ENCODE measurements around the gene HID1.

The HID1 gene

GRCh38 chr17:75001915-75002843 is 29.6 kb upstream of the HID1 start:
- no peak overlapping the region for H3K4me3 ChIP-seq (ENCODE audit: severe bottlenecking)
- DNase-seq (ENCODE audit: low spot score) (no peak), ATAC-seq (ENCODE audit: low read depth) (no peak)
- H3K9me3 ChIP-seq (ENCODE audit: severe bottlenecking) = no peaks in the 10 kb centered on the region
- no peak overlapping the region for H3K27ac ChIP-seq (ENCODE audit: poor library complexity, severe bottlenecking)
- no peaks in the 10 kb centered on the region for H3K4me1 ChIP-seq (ENCODE audit: insufficient read depth, poor library complexity, severe bottlenecking)
- no peaks in the 10 kb centered on the region for H3K27me3 ChIP-seq (ENCODE audit: insufficient read depth, poor library complexity, severe bottlenecking)
- no peak for TF ChIP-seq CTCF (IDR thresholded peaks at IDR 0.05; ENCODE audit: poor library complexity, severe bottlenecking)
- peaks cover 32% of the 10 kb centered on the region for H3K36me3 ChIP-seq (ENCODE audit: low read depth)

DNA sequence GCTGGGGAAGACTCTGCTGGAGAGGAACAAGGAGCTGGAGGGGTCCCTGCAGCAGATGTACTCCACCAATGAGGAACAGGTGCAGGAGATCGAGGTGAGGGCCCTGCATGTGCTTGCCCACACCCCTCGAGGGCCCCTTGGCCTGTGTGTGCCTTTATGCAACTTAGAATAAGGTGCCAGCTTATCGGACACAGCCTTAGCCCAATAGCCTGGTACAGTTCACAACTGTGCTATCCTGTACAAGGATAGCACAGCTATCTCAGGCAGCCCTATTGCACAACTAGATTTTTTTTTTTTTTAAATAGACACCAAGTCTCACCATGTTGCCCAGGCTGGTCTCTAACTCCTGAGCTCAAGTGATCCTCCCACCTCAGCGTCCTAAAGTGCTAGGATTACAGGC is 27.0 kb upstream of the HID1 start:
- Histone ChIP-seq H3K27me3 (ENCODE audit: insufficient read depth, poor library complexity, severe bottlenecking) (no peaks in the 10 kb centered on the region), H3K36me3 (ENCODE audit: low read depth) (peaks cover 32% of the 10 kb centered on the region), H3K4me3 (ENCODE audit: severe bottlenecking) (no peak overlapping the region), H3K4me1 (ENCODE audit: insufficient read depth, poor library complexity, severe bottlenecking) (peaks cover 4% of the 10 kb centered on the region), H3K27ac (ENCODE audit: poor library complexity, severe bottlenecking) (no peak overlapping the region), H3K9me3 (ENCODE audit: severe bottlenecking) (no peaks in the 10 kb centered on the region)
- TF ChIP-seq CTCF (IDR thresholded peaks at IDR 0.05; ENCODE audit: poor library complexity, severe bottlenecking) = no peak
- no peak for ATAC-seq (ENCODE audit: low read depth)
- no peak for DNase-seq (ENCODE audit: low spot score)

DNA sequence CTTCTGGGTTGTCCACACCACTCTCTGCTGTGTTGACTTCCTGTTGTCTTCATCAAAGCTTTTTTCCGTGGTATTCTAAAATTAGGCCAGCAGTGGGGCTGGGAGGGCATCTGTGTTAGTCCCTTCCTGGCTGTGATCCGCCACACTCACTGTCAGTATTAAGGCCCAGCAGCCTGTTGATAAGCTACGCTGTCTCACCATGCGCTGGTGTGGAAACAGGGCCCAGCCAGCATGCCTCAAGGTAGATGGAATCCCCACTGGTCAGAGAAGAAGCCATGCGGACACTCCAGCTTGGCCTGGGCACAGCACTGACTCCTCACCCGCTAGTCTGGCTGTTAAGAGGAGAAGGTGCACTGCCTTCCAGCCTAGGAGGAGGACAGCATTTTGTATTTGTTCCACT is 26.2 kb upstream of the HID1 start:
- TF ChIP-seq CTCF (IDR thresholded peaks at IDR 0.05; ENCODE audit: poor library complexity, severe bottlenecking) = no peak
- H3K36me3 ChIP-seq (ENCODE audit: low read depth) = peaks cover 30% of the 10 kb centered on the region
- H3K27ac ChIP-seq (ENCODE audit: poor library complexity, severe bottlenecking) = no peak overlapping the region
- ATAC-seq (ENCODE audit: low read depth) (no peak), DNase-seq (ENCODE audit: low spot score) (no peak)
- H3K4me1 ChIP-seq (ENCODE audit: insufficient read depth, poor library complexity, severe bottlenecking) = peaks cover 12% of the 10 kb centered on the region
- no peak overlapping the region for H3K4me3 ChIP-seq (ENCODE audit: severe bottlenecking)
- no peaks in the 10 kb centered on the region for H3K27me3 ChIP-seq (ENCODE audit: insufficient read depth, poor library complexity, severe bottlenecking)
- no peaks in the 10 kb centered on the region for H3K9me3 ChIP-seq (ENCODE audit: severe bottlenecking)

- peaks cover 5% of the 10 kb centered on the region for H3K36me3 ChIP-seq (ENCODE audit: low read depth)
- H3K4me3 ChIP-seq (ENCODE audit: severe bottlenecking) = no peak overlapping the region
- no peaks in the 10 kb centered on the region for H3K27me3 ChIP-seq (ENCODE audit: insufficient read depth, poor library complexity, severe bottlenecking)
- peaks cover 40% of the 10 kb centered on the region for H3K4me1 ChIP-seq (ENCODE audit: insufficient read depth, poor library complexity, severe bottlenecking)
- no peak overlapping the region for H3K27ac ChIP-seq (ENCODE audit: poor library complexity, severe bottlenecking)
- no peaks in the 10 kb centered on the region for H3K9me3 ChIP-seq (ENCODE audit: severe bottlenecking)
- ATAC-seq (ENCODE audit: low read depth) = no peak
- TF ChIP-seq CTCF (IDR thresholded peaks at IDR 0.05; ENCODE audit: poor library complexity, severe bottlenecking) = no peak
- DNase-seq (ENCODE audit: low spot score) = no peak
Observed at GRCh38 chr17:74995847-74996246, 23.3 kb upstream of the HID1 start.

GRCh38 chr17:74994440-74994839 is 21.9 kb upstream of the HID1 start:
- DNase-seq (ENCODE audit: low spot score) = no peak
- Histone ChIP-seq H3K9me3 (ENCODE audit: severe bottlenecking) (no peaks in the 10 kb centered on the region), H3K27me3 (ENCODE audit: insufficient read depth, poor library complexity, severe bottlenecking) (no peaks in the 10 kb centered on the region), H3K36me3 (ENCODE audit: low read depth) (no peaks in the 10 kb centered on the region), H3K27ac (ENCODE audit: poor library complexity, severe bottlenecking) (peak overlapping the region; percentile 87), H3K4me3 (ENCODE audit: severe bottlenecking) (no peak overlapping the region), H3K4me1 (ENCODE audit: insufficient read depth, poor library complexity, severe bottlenecking) (peaks cover 40% of the 10 kb centered on the region)
- peak; percentile 50 for ATAC-seq (ENCODE audit: low read depth)
- TF ChIP-seq CTCF (IDR thresholded peaks at IDR 0.05; ENCODE audit: poor library complexity, severe bottlenecking) = no peak

Data from RWPE2 (cell line).